Measurements from ENCODE around the gene C8G.

The C8G gene

DNA sequence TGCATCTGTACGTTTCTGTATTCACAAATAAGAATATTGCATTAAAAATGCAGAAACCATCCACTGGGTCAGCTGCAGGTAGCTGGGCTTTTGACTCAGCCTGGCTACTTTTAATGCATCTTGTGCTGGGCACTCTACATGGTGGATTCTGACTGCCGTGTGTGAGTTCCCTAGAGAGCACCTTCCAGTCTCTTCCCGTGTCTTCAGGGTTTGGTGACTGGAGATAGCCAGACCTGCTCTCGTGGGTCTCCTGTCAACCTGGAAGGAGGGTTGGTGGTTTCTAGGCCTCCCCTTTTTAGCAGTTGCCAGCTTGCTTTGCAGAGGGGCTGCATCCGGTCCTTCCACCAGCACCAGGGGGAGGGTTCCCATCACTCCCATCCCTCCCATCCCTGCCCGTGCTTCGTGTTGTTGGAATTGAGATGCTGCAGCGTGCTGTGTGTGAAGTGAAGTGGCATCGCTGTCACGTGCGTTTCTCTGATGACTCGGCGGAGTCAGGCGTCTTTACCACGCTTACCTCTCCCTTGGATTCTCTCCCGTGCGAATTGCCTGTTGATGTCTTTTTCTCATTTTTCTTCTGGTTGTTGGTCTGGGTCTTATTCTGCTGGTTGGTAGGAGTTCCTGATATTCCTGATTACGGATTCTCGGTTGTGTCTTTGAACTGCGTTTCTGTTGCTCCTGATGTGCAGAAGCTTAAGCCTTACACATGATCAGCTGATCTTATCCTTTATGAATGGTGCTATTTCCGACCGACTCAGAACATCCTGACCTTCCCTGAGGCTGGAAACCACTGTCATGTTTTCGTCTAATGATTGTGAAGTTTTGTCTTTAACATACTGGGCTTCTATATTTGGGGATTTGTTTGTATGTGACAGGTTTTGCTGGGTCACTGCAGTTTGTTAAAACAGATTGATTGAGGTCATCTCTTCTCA lies 17.4 kb upstream of the C8G start:
- H3K27me3 Mint-ChIP-seq = no peaks in the 10 kb centered on the region
- no peak overlapping the region for H3K4me3 Mint-ChIP-seq
- H3K4me1 Mint-ChIP-seq (ENCODE audit: low read depth) = peaks cover 6% of the 10 kb centered on the region
- H3K36me3 Mint-ChIP-seq (ENCODE audit: low read depth) = peaks cover 37% of the 10 kb centered on the region
- no peak overlapping the region for H3K27ac Mint-ChIP-seq
- no peaks in the 10 kb centered on the region for H3K9me3 Mint-ChIP-seq

DNA sequence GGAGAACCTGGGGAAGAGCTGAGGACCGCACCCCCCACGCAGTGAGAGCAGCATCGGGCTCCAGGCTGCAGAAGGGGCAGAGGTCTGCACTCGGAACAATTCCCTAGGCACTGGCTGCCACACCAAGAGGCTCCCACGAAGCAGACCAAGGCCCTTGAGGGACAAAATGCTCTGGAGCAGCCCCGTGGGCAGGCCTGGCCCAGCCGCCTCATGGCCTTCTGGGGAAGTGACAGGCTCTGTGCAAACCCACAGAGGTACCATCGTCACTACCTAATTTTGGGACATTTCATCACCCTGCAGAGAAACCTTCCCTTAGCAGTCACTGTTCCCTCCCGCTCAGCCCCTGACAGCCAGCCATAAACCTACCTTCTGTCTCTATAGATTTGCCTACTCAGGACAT lies 16.5 kb upstream of the C8G start:
- Mint-ChIP-seq H3K4me1 (ENCODE audit: low read depth) (peaks cover 10% of the 10 kb centered on the region), H3K27ac (no peak overlapping the region), H3K4me3 (no peak overlapping the region), H3K27me3 (no peaks in the 10 kb centered on the region), H3K9me3 (no peaks in the 10 kb centered on the region), H3K36me3 (ENCODE audit: low read depth) (peaks cover 44% of the 10 kb centered on the region)

DNA sequence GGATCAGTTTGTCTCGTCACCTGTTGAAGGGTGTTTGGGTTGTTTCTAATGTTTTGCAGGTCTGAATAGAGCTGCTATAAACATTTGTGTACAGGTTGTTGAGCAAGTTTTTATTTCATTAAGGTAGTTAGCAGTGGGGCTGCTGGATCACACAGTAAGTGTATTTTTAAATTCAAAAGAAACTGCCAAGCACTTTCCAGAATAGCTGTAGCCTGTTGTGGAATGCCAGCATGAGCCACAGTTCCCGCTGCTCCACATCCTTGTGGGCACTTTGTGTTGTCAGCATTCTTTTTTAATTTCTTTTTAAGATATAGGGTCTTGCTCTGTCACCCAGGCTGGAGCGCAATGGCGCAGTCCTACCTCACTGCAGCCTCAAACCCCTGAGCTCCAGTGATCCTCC lies 15.0 kb upstream of the C8G start:
- Mint-ChIP-seq H3K27me3 (no peaks in the 10 kb centered on the region), H3K27ac (no peak overlapping the region), H3K4me3 (no peak overlapping the region), H3K9me3 (no peaks in the 10 kb centered on the region), H3K36me3 (ENCODE audit: low read depth) (peaks cover 40% of the 10 kb centered on the region), H3K4me1 (ENCODE audit: low read depth) (peaks cover 10% of the 10 kb centered on the region)

DNA sequence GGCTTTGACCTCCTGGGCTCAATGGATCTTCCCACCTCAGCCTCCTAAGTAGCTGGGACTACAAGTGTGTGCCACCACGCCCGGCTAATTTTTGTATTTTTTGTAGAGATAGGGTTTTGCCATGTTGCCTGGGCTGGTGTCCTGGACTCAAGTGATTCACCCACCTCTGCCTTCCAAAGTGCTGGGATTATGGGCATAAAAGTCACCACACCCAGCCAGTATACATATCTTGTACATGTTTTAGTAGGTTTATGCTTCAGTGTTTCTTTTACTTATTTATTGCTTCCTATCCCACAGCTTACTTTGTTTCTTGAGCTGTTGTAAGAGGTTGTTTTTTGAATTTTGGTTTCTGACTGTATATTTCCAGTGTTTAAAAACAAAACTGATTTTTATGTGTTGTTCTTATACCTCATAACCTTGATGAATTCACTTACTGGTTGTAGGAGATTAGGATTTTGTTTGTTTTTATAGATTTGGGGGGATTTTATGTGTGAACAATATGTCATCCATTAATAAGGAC lies 13.4 kb upstream of the C8G start:
- Mint-ChIP-seq H3K36me3 (ENCODE audit: low read depth) (peaks cover 32% of the 10 kb centered on the region), H3K9me3 (no peaks in the 10 kb centered on the region), H3K27me3 (no peaks in the 10 kb centered on the region), H3K27ac (no peak overlapping the region), H3K4me1 (ENCODE audit: low read depth) (peaks cover 10% of the 10 kb centered on the region), H3K4me3 (no peak overlapping the region)

DNA sequence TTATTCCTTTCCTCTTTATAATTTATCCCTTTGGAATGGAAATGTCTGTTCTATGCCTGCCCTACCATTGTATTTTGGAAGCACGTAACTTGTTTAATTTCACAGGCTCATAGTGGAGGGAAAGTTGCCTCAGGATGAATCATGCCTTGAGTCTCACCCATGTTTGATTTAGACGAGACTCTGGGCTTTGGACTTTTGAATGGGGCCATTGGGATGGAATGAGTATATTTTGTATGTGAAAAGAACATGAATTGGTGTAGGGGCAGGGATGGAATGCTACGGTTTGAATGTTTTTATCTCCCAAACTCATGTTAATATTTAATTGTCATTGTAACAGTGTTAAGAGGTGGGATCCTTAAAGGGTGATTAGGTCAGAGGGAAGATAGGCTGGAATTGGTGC lies 10.8 kb upstream of the C8G start:
- Mint-ChIP-seq H3K36me3 (ENCODE audit: low read depth) (peaks cover 29% of the 10 kb centered on the region), H3K27me3 (no peaks in the 10 kb centered on the region), H3K9me3 (no peaks in the 10 kb centered on the region), H3K27ac (no peak overlapping the region), H3K4me1 (ENCODE audit: low read depth) (peaks cover 10% of the 10 kb centered on the region), H3K4me3 (no peak overlapping the region)

DNA sequence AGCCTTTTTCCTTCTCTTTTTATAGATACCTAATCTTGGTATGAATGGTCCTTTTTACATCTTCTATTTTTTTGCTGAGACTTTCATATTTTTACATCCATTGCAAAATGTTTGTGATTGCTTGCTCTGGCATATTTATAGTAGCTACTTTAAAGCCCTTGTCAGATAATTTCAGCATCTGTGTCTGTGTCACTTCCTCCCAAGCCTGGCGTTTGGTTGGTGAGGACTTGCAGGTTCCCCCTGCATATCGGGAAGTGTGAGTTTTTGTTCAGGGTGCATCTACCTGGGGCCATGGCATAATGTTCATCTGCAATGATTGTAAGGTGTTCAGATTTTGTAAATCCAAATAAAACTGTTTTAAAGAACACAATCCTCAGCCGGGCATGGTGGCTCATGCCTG lies 9.4 kb upstream of the C8G start:
- Mint-ChIP-seq H3K27me3 (no peaks in the 10 kb centered on the region), H3K4me1 (ENCODE audit: low read depth) (peaks cover 10% of the 10 kb centered on the region), H3K4me3 (no peak overlapping the region), H3K36me3 (ENCODE audit: low read depth) (peaks cover 26% of the 10 kb centered on the region), H3K9me3 (no peaks in the 10 kb centered on the region), H3K27ac (no peak overlapping the region)

DNA sequence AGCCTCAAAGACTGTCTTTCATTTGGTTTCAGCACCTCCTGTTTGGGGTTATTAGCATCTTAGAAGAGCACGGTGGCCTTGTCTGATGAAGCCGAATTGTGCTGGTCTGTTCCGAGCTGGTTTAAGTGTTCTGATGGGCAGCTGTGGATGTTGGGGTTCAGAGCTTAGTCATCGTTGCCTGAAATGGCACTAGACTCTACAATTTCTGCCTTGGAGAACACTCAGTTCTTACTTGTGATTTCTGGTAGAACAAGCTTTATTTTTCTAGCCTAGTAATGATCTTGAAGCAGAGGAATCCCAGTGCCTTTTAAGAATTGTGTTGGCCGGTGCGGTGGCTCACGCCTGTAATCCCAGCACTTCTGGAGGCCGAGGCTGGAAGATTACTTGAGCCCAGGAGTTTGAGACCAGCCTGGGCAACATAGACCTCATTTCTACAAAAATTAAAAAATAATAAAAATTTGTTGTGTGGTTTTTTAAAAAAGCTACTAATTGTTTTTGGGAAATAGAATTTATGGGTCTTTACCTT lies 8.3 kb upstream of the C8G start:
- peaks cover 9% of the 10 kb centered on the region for H3K4me1 Mint-ChIP-seq (ENCODE audit: low read depth)
- no peak overlapping the region for H3K27ac Mint-ChIP-seq
- H3K27me3 Mint-ChIP-seq = no peaks in the 10 kb centered on the region
- no peak overlapping the region for H3K4me3 Mint-ChIP-seq
- H3K36me3 Mint-ChIP-seq (ENCODE audit: low read depth) = peaks cover 30% of the 10 kb centered on the region
- H3K9me3 Mint-ChIP-seq = no peaks in the 10 kb centered on the region

DNA sequence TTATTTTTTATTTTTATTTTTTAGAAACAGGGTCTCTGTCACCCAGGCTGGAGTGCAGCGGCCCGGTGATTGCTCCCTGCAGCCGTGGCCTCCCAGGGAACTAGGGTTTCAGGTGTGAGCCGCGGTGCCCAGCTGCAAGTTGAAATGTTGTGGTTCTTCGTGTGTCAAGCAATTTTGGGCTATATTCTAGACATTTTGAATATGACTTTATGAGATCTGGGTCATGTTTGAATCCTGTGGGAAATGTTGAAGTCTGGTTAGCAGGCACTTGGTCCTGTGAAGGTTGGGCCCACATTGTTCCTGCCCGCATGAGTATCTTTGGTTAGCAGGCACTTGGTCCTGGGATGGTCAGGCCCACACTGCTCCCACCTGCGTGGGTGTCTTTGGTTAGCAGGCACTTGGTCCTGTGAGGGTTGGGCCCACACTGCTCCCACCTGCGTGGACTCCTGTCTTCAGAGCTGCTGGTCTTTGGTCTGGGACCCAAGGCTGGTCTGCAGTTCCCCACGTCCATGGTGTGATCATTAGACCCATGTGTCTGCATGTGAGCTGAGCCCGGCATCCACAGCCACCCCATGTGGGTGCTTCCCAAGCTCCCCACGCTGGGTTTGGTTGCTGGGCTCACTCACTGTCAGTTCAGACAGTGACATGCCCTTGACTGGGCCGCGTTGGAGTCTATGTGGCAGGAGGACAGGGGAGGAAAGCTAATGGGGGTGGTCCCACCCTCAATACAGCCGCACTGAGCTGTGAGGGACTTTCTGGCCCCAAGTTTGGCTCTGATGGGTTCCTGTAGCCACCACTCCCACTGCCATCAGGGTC lies 7.6 kb upstream of the C8G start:
- Mint-ChIP-seq H3K27ac (no peak overlapping the region), H3K4me1 (ENCODE audit: low read depth) (peaks cover 5% of the 10 kb centered on the region), H3K9me3 (no peaks in the 10 kb centered on the region), H3K27me3 (no peaks in the 10 kb centered on the region), H3K4me3 (no peak overlapping the region), H3K36me3 (ENCODE audit: low read depth) (peaks cover 34% of the 10 kb centered on the region)

DNA sequence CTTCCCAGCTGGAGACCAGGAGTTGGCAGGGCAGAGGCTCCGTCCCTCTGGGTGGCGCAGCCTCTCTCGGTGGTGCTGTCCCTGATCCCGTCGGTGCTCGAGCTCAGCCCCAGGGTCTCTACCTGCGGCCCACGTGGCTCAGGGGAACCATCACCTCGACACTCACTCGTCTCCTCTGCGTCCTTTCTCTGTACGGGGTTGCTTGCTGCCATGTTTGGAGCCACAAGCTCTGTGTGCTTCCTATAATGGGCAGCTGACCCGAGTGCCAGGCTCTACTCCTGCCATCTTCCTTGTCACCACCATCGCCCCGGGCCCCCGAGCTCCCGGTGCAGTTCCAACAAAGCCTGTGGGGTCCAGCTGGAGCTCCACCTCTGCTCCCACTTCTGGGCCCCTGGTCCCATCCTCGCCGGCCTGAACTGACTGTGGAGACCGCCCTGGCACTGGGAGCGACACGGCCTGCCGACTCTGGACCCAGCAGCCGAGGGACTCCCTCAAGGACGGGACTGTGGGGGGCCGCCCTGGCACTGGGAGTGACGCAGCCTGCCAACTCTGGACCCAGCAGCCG lies 5.5 kb upstream of the C8G start:
- H3K4me1 Mint-ChIP-seq (ENCODE audit: low read depth) = peaks cover 6% of the 10 kb centered on the region
- no peak overlapping the region for H3K4me3 Mint-ChIP-seq
- H3K36me3 Mint-ChIP-seq (ENCODE audit: low read depth) = peaks cover 23% of the 10 kb centered on the region
- no peak overlapping the region for H3K27ac Mint-ChIP-seq
- no peaks in the 10 kb centered on the region for H3K27me3 Mint-ChIP-seq
- no peaks in the 10 kb centered on the region for H3K9me3 Mint-ChIP-seq

DNA sequence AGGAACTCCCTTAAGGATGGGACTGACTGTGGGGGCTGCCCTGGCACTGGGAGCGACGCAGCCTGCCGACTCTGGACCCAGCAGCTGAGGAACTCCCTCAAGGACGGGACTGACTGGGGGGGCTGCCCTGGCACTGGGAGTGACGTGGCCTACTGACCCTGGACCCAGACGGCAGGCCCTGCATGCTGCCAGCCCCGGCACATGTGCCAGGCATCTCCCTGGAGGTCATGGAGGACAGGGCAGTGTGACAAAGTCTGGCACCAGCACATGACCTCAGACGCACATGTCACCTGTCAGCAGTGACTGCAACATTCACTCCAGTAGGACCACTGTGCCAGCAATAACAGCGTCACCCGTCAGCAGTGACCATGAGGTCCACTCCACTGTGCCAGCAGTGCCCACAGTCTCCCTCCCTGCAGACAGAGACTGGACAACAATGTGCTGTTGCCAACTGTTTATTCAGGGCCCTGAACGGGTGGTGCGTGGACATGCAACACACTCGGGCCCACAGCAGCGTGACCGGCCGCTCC lies 5.0 kb upstream of the C8G start:
- no peaks in the 10 kb centered on the region for H3K9me3 Mint-ChIP-seq
- H3K27me3 Mint-ChIP-seq = no peaks in the 10 kb centered on the region
- peaks cover 9% of the 10 kb centered on the region for H3K4me1 Mint-ChIP-seq (ENCODE audit: low read depth)
- no peak overlapping the region for H3K27ac Mint-ChIP-seq
- peaks cover 23% of the 10 kb centered on the region for H3K36me3 Mint-ChIP-seq (ENCODE audit: low read depth)
- no peak overlapping the region for H3K4me3 Mint-ChIP-seq

DNA sequence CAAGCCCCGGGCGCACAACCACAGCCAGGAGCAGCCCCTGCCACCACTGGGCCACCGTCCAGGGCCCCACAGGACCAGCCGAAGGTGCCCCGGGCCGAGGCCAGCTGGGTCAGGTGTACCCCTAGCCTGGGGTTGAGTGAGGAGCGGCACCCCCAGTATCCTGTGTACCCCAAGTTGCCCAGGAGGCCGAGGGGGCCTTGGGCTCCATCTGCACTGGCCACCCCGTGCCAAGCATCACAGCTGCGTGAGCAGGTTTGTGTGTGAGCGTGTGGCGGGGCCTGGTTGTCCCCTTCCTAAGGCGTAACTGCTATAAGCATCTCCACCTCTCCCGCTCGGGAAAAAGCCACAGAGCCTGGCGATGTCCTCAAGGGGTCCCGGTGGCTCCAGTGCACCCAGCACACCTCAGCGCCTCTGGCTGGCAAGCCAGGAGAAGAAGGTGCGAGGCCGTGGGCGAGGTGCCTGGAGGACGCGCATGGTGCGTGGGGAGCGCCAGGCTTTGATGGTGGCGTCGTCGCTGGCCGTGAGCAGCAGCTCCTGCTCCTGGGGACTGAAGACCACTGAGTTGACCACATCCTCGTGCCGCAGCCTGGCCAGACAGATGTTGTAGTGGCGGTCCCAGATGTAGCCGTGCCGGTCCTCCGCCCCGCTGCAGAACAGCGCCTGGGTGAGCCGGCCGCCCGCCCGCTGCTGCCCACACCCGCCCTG lies 4.4 kb upstream of the C8G start:
- Mint-ChIP-seq H3K4me3 (no peak overlapping the region), H3K9me3 (no peaks in the 10 kb centered on the region)

DNA sequence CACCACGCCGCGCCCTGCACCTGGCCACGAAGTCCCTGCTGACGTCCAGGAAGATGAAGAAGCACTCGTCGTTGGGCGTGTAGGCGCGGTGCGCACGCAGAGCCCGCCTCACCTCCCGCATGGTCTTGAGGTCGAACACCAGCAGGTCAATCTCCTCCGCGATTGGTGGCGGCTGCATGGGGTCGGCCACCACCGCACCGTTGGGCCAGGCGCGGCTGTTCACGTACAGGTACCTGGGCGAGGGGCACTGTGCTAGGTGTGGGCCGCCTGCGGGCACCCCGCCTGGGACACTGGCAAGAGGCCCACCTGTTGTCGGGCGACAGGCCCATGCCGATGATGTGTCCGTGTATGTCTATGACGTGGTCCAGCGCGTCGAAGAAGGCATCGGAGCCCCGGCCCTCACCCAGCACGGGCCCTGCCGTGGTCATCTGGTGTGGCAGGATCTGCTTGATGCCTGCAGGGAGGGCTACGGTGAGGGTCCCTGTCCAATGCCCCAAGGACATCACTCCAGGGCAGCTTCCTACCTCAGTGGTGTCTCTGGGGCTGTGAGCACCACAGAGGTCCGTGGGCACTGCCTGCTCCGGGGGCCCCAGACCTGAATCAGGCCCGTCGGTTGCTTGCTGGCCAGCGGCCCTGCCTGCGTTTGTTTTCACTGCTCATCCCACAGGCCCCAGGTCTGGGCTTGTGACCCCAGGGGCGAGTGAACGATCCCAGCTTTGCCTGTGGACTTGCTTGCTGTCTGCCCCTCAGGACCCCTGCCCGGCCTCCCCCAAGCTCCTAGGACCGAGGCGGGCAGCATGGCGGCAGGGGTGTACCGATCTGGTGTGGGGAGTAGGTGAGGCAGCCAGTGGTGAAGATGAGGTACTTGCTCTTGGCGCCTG lies 3.6 kb upstream of the C8G start:
- Mint-ChIP-seq H3K27ac (no peak overlapping the region), H3K9me3 (no peaks in the 10 kb centered on the region), H3K4me1 (ENCODE audit: low read depth) (peaks cover 9% of the 10 kb centered on the region), H3K27me3 (no peaks in the 10 kb centered on the region), H3K36me3 (ENCODE audit: low read depth) (peaks cover 23% of the 10 kb centered on the region), H3K4me3 (no peak overlapping the region)

More for the DNA sequence above, 4.4 kb upstream of the C8G start:
- Mint-ChIP-seq H3K36me3 (ENCODE audit: low read depth) (peaks cover 23% of the 10 kb centered on the region), H3K27me3 (no peaks in the 10 kb centered on the region), H3K27ac (no peak overlapping the region), H3K4me1 (ENCODE audit: low read depth) (peaks cover 9% of the 10 kb centered on the region)

DNA sequence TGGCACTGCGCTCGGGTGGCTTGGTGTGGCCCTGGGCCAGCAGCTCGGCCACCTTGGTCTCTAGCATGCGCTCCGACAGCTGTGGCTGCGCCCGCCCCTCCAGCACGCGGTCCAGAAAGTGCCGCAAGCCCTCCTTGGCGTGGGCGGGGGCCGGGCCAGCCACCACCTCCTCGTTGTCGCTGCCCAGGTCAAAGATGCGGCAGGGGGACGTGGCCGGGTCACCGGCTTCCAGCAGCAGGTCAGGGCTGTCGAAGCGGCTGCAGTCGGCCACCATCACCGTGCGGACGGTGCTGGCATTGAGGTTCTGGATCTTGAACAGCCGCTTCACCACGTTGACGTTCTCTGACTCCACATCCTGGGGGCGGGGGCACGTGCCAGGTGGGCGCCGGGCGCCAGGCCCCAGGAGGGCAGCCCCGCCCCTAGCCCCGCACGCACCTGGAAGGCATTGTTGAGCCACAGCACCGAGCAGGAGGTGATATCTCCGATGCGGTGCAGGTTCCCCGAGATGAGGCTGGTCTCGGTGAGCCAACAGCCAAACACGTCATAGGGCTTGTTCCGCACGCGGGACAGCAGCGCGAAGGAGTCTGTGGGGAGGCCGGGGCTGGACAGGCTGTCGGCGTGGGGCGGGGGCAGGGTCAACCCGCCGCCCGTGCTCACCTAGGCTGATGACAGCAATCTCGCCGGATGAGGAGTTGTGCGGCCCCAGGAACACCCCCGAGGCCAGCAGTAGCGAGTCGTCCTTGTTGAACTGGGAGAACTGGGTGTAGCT lies 2.7 kb upstream of the C8G start:
- H3K27me3 Mint-ChIP-seq = no peaks in the 10 kb centered on the region
- H3K36me3 Mint-ChIP-seq (ENCODE audit: low read depth) = peaks cover 21% of the 10 kb centered on the region
- no peaks in the 10 kb centered on the region for H3K9me3 Mint-ChIP-seq
- no peak overlapping the region for H3K27ac Mint-ChIP-seq
- peaks cover 9% of the 10 kb centered on the region for H3K4me1 Mint-ChIP-seq (ENCODE audit: low read depth)
- H3K4me3 Mint-ChIP-seq = peak overlapping the region; percentile 20

Measured in stimulated activated naive CD8-positive, alpha-beta T cell treated with anti-CD3 and anti-CD28 coated beads, Interleukin-15, Interleukin-2, amounts not matched to agents 100 ng/mL and 50 ng/mL, for 24 hours (primary cell).